Keratinocyte (primary cell): ENCODE results near the gene ZNF638.

Experiments used
- CTCF ChIP-seq, 3 experiments: IDR thresholded peaks in 1 of 3; conservative IDR thresholded peaks in 1 of 3; optimal IDR thresholded peaks in 1 of 3; 2 replicates in 2 of 3; 3 replicates in 1 of 3; pipeline versions ENCODE3 to v1.5.1; 2011; ENCODE audit warnings: low read length in 3 of 3, mild to moderate bottlenecking in 3 of 3, moderate library complexity in 2 of 3, control low read depth in 1 of 3, inconsistent platforms in 1 of 3; ENCODE audit not compliant: insufficient read depth in 2 of 3; ENCODE audit errors: extremely low read depth in 1 of 3
- EZH2 ChIP-seq: IDR thresholded peaks from one replicate; pipeline ENCODE4 v1.6.1; 2012; ENCODE audit warnings: inconsistent platforms, mild to moderate bottlenecking, low read length, moderate library complexity

DNA sequence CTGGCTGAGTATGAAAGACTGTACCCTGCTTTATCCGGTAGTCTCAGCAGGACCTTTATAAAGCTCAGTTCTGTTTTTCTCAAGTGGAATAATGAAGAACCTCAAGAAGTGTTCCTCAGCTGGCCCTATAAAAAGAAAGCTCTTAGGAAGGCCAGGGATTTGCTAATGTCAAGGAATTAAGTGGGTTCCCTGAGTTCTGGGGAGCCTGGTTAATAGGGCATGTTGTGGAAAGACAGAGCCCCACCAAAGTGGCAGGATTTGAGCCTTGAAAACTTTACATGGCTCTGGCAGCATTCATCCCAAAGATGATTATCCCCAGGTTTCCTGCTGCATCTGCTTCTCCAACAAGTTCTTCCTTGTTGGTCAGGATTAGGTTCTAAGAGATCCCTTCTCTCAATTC is 114.9 kb downstream of the ZNF638 start:
- TF ChIP-seq CTCF (optimal IDR thresholded peaks at IDR 0.05 in 1 of 3, IDR thresholded peaks at IDR 0.05 in 1 of 3, conservative IDR thresholded peaks at IDR 0.05 in 1 of 3; ENCODE audit: extremely low read depth in 1 of 3, insufficient read depth in 2 of 3, low read length in 3 of 3) (no peak), EZH2 (no peak)
